ENCODE measurements around the gene LAMC1. TPM values are rescaled to one million over a fixed set of nuclear protein-coding genes. Genes with fewer than 3 reads are reported as not detected.

Gene LAMC1
- total RNA-seq, 1 donor from 2014 or later: 449 TPM

DNA sequence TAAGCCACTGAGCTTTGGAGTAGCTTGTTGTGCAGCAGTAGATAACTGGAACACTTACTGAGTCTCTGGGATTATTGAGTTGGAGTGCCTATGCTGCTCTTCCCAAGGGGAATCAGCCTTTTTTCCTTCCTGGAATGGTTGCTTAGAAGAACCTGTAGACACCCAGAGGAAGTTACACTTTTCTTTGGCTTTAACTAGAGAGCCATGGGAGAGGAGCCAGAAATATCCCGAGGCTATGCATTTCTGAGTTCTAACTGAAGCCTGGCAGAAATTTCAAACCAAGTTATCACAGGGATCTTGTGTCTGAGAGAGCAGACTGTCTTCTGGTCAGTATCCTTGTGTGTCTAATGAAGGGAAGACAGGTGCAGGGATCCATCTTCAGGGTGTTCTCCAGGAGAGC lies 28.3 kb downstream of the LAMC1 start:
- DNase-seq (ENCODE audit: low spot score): no peak
- Mint-ChIP-seq H3K9me3 (ENCODE audit: low read depth) (no peaks in the 10 kb centered on the region), H3K36me3 (ENCODE audit: low read depth) (no peaks in the 10 kb centered on the region), H3K4me3 (ENCODE audit: unreplicated experiment) (no peak overlapping the region), H3K4me1 (ENCODE audit: low read depth) (peaks cover 60% of the 10 kb centered on the region), H3K27ac (ENCODE audit: unreplicated experiment) (peak overlapping the region; percentile 79), H3K27me3 (ENCODE audit: low read depth) (no peaks in the 10 kb centered on the region)
- TF ChIP-seq, protein P1, sequence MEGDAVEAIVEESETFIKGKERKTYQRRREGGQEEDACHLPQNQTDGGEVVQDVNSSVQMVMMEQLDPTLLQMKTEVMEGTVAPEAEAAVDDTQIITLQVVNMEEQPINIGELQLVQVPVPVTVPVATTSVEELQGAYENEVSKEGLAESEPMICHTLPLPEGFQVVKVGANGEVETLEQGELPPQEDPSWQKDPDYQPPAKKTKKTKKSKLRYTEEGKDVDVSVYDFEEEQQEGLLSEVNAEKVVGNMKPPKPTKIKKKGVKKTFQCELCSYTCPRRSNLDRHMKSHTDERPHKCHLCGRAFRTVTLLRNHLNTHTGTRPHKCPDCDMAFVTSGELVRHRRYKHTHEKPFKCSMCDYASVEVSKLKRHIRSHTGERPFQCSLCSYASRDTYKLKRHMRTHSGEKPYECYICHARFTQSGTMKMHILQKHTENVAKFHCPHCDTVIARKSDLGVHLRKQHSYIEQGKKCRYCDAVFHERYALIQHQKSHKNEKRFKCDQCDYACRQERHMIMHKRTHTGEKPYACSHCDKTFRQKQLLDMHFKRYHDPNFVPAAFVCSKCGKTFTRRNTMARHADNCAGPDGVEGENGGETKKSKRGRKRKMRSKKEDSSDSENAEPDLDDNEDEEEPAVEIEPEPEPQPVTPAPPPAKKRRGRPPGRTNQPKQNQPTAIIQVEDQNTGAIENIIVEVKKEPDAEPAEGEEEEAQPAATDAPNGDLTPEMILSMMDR (IDR thresholded peaks at IDR 0.05): no peak

DNA sequence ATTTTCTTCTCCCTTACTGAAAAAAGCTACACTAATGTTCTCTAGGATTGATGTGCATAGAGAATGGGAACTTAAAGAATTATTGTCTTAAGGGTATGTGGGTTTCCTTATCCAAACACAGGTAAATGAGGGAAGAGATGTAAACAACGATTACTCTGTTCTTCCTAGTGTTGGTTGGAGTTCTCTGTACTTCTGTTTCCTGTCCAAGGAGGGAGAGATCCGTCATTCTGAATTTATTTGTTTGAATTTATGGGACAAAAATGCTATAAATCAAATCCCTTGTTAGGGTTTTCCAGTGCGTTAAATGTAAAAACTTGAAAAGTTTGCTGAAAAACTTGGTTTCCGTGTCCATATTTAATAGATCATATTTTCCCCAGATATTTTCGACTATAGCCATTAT lies 29.6 kb downstream of the LAMC1 start:
- H3K27me3 Mint-ChIP-seq (ENCODE audit: low read depth): no peaks in the 10 kb centered on the region
- no peak for DNase-seq (ENCODE audit: low spot score)
- H3K4me1 Mint-ChIP-seq (ENCODE audit: low read depth): peaks cover 50% of the 10 kb centered on the region

DNA sequence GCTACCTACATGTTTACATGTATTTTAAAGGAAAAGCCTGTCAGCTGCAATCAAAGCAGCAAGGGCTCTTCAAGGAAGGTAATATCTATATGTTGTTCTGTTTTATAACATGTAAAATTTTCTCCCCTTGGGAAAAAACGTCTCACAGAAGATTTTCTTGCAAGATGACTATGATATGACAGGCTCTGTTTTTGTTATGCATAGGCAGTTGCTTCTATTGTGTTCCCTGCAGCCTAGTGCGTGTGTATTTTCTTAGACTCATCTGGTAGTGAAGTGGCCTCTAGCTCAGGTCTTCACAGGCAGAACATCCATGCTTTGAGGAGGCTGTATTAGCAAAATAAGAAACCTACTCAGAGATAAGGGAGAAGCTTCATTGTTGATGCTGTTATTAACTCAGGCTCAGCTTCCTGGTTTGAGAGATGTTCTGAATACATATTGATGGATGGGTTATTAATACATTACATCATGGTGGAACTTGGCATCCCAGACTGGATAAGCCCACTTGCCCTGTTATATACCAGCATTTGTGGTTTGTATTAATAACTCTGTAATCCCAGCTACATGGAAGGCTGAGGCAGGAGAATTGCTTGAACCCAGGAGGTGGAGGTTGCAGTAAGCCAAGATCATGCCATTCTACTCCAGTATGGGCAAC lies 35.8 kb downstream of the LAMC1 start:
- Mint-ChIP-seq H3K36me3 (ENCODE audit: low read depth) (no peaks in the 10 kb centered on the region), H3K4me3 (ENCODE audit: unreplicated experiment) (no peak overlapping the region), H3K27me3 (ENCODE audit: low read depth) (no peaks in the 10 kb centered on the region), H3K4me1 (ENCODE audit: low read depth) (peaks cover 21% of the 10 kb centered on the region), H3K27ac (ENCODE audit: unreplicated experiment) (no peak overlapping the region), H3K9me3 (ENCODE audit: low read depth) (no peaks in the 10 kb centered on the region)
- DNase-seq (ENCODE audit: low spot score): no peak
- TF ChIP-seq, protein P1 (IDR thresholded peaks at IDR 0.05): no peak

More for the DNA sequence above, 29.6 kb downstream of the LAMC1 start:
- Mint-ChIP-seq H3K4me3 (ENCODE audit: unreplicated experiment) (no peak overlapping the region), H3K36me3 (ENCODE audit: low read depth) (no peaks in the 10 kb centered on the region), H3K9me3 (ENCODE audit: low read depth) (no peaks in the 10 kb centered on the region), H3K27ac (ENCODE audit: unreplicated experiment) (no peak overlapping the region)
- TF ChIP-seq, protein P1 (IDR thresholded peaks at IDR 0.05): no peak

DNA sequence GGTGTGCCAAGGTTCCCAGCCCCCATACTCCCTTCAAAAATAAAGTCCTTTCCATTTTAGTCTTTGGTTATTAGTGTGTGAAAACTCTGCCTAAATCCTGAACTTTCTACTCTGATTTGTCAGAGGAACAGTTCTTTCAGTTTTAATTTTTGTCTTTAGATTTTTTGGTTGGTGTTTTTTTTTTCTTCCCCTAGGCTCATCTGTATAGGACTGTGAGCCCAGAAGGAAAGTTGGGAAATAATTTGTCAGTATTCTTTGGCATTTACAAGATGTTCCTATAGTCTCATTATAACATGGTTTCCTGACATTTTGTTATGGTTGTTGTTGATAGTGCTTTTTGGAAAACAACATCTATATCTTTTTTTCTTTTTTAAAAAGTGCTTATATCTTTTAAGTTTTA lies 38.0 kb downstream of the LAMC1 start:
- H3K4me3 Mint-ChIP-seq (ENCODE audit: unreplicated experiment): no peak overlapping the region
- TF ChIP-seq, protein P1 (IDR thresholded peaks at IDR 0.05): no peak
- no peaks in the 10 kb centered on the region for H3K27me3 Mint-ChIP-seq (ENCODE audit: low read depth)
- DNase-seq (ENCODE audit: low spot score): no peak
- H3K27ac Mint-ChIP-seq (ENCODE audit: unreplicated experiment): no peak overlapping the region
- peaks cover 1% of the 10 kb centered on the region for H3K36me3 Mint-ChIP-seq (ENCODE audit: low read depth)
- no peaks in the 10 kb centered on the region for H3K9me3 Mint-ChIP-seq (ENCODE audit: low read depth)
- peaks cover 26% of the 10 kb centered on the region for H3K4me1 Mint-ChIP-seq (ENCODE audit: low read depth)

DNA sequence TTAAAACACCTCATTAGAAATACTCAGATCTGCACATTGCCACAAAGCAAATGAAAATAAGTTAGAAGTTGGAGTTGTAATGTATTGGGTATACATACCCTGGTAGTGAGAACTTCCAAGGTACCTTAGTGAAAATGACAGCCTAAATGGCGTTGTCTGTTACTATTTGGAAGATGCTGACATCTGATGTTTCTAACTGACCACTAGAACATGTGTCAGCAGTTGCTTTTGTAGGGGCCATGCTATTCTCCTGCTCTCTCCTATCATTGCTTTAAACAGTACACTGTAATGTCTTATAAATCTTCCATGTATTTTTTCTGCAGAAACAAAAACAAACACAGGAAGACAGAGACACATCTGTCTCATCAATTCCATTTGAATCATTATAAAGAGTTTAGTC lies 40.1 kb downstream of the LAMC1 start:
- no peak overlapping the region for H3K27ac Mint-ChIP-seq (ENCODE audit: unreplicated experiment)
- DNase-seq (ENCODE audit: low spot score): no peak
- no peak overlapping the region for H3K4me3 Mint-ChIP-seq (ENCODE audit: unreplicated experiment)
- TF ChIP-seq, protein P1 (IDR thresholded peaks at IDR 0.05): no peak
- peaks cover 3% of the 10 kb centered on the region for H3K9me3 Mint-ChIP-seq (ENCODE audit: low read depth)
- H3K27me3 Mint-ChIP-seq (ENCODE audit: low read depth): no peaks in the 10 kb centered on the region
- H3K36me3 Mint-ChIP-seq (ENCODE audit: low read depth): peaks cover 5% of the 10 kb centered on the region
- H3K4me1 Mint-ChIP-seq (ENCODE audit: low read depth): peaks cover 19% of the 10 kb centered on the region

Data from chondrocyte (in vitro differentiated cells).